ENCODE results near the gene NRP2.

Gene NRP2

DNA sequence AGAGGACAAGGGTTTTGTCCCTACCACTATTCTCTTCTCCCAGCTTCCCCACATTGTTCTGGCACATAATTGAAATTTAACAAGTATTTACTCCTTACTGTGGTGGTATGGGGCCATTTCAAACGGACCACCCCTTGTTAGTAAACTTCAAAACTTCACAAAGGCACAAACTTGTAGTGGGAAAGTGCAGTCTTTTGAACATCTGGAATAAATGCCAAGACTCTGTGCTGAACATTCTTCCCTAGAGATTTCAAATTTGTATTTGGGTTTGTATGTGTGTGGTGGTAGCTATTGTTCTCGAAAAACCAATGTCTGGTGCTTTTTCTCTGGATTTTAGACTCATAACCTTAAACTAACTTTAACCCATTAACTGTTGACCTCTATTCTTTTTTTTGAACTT is 151.6 kb downstream of the NRP2 start:
- TF ChIP-seq EGR1 (IDR thresholded peaks at IDR 0.05) (no peak), TCF12 (IDR thresholded peaks at IDR 0.05; ENCODE audit: low read depth) (no peak), REST (IDR thresholded peaks at IDR 0.05; ENCODE audit: low read depth) (no peak), NFIC (IDR thresholded peaks at IDR 0.05) (no peak), TEAD4 (IDR thresholded peaks at IDR 0.05) (no peak), YY1 (IDR thresholded peaks at IDR 0.05; ENCODE audit: low read depth) (no peak), TAF1 (IDR thresholded peaks at IDR 0.05; ENCODE audit: low read depth) (no peak), USF1 (IDR thresholded peaks at IDR 0.05) (no peak), CEBPB (IDR thresholded peaks at IDR 0.05) (no peak), EP300 (IDR thresholded peaks at IDR 0.05; ENCODE audit: borderline replicate concordance) (no peak), FOXM1 (IDR thresholded peaks at IDR 0.05; ENCODE audit: borderline replicate concordance, low read depth) (no peak), CREB1 (IDR thresholded peaks at IDR 0.05; ENCODE audit: low read depth) (no peak), RAD21 (IDR thresholded peaks at IDR 0.05; ENCODE audit: low read depth) (no peak), ZBTB7A (IDR thresholded peaks at IDR 0.05; ENCODE audit: low read depth) (no peak)
- TF ChIP-seq, protein P1, sequence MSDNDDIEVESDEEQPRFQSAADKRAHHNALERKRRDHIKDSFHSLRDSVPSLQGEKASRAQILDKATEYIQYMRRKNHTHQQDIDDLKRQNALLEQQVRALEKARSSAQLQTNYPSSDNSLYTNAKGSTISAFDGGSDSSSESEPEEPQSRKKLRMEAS (IDR thresholded peaks at IDR 0.05) = no peak

DNA sequence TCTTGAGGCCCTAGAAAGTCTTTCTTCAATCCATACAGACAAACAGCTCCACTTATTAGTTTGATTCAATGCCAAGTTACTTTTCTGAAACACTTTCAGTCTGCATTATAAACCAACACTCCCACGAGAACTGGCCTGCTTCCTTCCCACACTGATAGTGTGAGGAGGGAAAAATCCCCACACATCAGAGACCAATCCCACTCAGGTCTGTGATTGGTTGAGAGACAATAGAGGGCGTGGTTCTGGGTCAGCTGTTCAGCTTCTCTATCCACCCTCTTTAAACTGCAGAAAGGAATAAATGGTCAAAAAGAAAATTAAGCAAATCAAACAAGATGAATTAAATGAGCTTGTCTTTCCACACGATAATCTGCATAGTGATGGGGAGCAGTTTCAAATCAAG is 152.5 kb downstream of the NRP2 start:
- TF ChIP-seq CEBPB (IDR thresholded peaks at IDR 0.05) = no peak
- TF ChIP-seq REST (IDR thresholded peaks at IDR 0.05; ENCODE audit: low read depth) = no peak
- TF ChIP-seq CREB1 (IDR thresholded peaks at IDR 0.05; ENCODE audit: low read depth) = no peak
- no peak for TF ChIP-seq TAF1 (IDR thresholded peaks at IDR 0.05; ENCODE audit: low read depth)
- TF ChIP-seq ZBTB7A (IDR thresholded peaks at IDR 0.05; ENCODE audit: low read depth) = no peak
- TF ChIP-seq FOXM1 (IDR thresholded peaks at IDR 0.05; ENCODE audit: borderline replicate concordance, low read depth) = no peak
- no peak for TF ChIP-seq NFIC (IDR thresholded peaks at IDR 0.05)
- TF ChIP-seq EP300 (IDR thresholded peaks at IDR 0.05; ENCODE audit: borderline replicate concordance) = no peak
- no peak for TF ChIP-seq TCF12 (IDR thresholded peaks at IDR 0.05; ENCODE audit: low read depth)
- no peak for TF ChIP-seq TEAD4 (IDR thresholded peaks at IDR 0.05)
- no peak for TF ChIP-seq USF1 (IDR thresholded peaks at IDR 0.05)
- no peak for TF ChIP-seq RAD21 (IDR thresholded peaks at IDR 0.05; ENCODE audit: low read depth)
- TF ChIP-seq, protein P1 (IDR thresholded peaks at IDR 0.05) = no peak
- TF ChIP-seq YY1 (IDR thresholded peaks at IDR 0.05; ENCODE audit: low read depth) = no peak
- TF ChIP-seq EGR1 (IDR thresholded peaks at IDR 0.05) = no peak

DNA sequence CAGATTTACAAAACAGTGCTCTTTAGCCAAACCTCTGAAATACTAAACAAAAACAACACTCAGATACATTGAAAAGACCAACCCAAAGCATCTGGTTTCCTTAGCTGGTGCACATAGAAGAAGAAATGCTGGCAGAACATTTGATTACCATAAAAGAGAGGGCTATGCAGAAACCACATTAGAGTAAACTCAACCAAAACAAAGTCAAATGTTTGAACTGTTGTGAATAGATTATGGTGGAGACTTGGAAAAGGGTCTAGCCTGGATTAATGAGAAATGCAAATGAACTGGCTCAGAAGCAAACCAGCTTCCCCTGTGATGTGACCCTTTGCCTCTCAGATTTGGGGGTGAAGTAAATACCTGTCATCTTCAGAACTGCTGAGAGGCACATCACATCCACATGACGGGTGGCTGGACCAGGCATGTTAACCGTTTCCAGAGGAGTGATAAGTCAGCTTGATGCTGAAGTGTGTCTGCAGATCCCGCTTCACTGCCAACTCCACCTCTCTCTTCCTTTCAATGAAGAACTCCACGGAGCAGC is 153.0 kb downstream of the NRP2 start:
- TF ChIP-seq REST (IDR thresholded peaks at IDR 0.05; ENCODE audit: low read depth) = no peak
- TF ChIP-seq CEBPB (IDR thresholded peaks at IDR 0.05) = no peak
- TF ChIP-seq EGR1 (IDR thresholded peaks at IDR 0.05) = no peak
- TF ChIP-seq TAF1 (IDR thresholded peaks at IDR 0.05; ENCODE audit: low read depth) = no peak
- TF ChIP-seq, protein P1 (IDR thresholded peaks at IDR 0.05) = no peak
- TF ChIP-seq NFIC (IDR thresholded peaks at IDR 0.05) = no peak
- no peak for TF ChIP-seq CREB1 (IDR thresholded peaks at IDR 0.05; ENCODE audit: low read depth)
- TF ChIP-seq ZBTB7A (IDR thresholded peaks at IDR 0.05; ENCODE audit: low read depth) = no peak

DNA sequence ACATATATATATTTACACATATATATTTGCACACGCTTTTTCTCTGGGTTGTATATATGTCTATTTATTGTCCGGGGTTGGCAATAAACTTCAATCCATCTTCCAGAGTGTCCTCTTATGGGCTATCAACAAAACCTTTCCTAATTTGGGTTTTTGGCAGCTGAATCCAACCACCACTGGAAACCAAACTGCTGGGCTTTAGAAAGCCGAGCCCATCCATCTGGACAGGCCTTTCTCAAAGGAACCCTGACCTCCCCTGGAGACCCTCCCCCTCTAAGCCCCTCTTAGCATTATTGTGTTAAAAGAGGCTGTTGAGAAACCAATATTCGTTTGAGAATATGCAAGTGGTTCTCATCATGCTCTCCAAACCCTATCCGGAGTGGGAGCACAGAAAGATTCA is 153.6 kb downstream of the NRP2 start:
- TF ChIP-seq, protein P1 (IDR thresholded peaks at IDR 0.05) = no peak
- no peak for TF ChIP-seq ZBTB7A (IDR thresholded peaks at IDR 0.05; ENCODE audit: low read depth)
- TF ChIP-seq TAF1 (IDR thresholded peaks at IDR 0.05; ENCODE audit: low read depth) = no peak
- no peak for TF ChIP-seq TEAD4 (IDR thresholded peaks at IDR 0.05)
- no peak for TF ChIP-seq YY1 (IDR thresholded peaks at IDR 0.05; ENCODE audit: low read depth)
- TF ChIP-seq FOXM1 (IDR thresholded peaks at IDR 0.05; ENCODE audit: borderline replicate concordance, low read depth) = no peak
- TF ChIP-seq NFIC (IDR thresholded peaks at IDR 0.05) = no peak
- no peak for TF ChIP-seq RAD21 (IDR thresholded peaks at IDR 0.05; ENCODE audit: low read depth)
- TF ChIP-seq USF1 (IDR thresholded peaks at IDR 0.05) = no peak
- no peak for TF ChIP-seq EP300 (IDR thresholded peaks at IDR 0.05; ENCODE audit: borderline replicate concordance)
- no peak for TF ChIP-seq TCF12 (IDR thresholded peaks at IDR 0.05; ENCODE audit: low read depth)
- no peak for TF ChIP-seq REST (IDR thresholded peaks at IDR 0.05; ENCODE audit: low read depth)
- no peak for TF ChIP-seq CREB1 (IDR thresholded peaks at IDR 0.05; ENCODE audit: low read depth)
